Kidney (tissue), 14 donors: ENCODE data around the gene NKD2. TPM values are rescaled to one million over a fixed set of nuclear protein-coding genes. Genes with fewer than 3 reads are reported as not detected.
A peak's percentile ranks its signal among the peaks of the same experiment; 100 is the strongest.

Source experiments
- DNase-seq, 5 donors: peaks; one replicate each; pipeline ENCODE4 v3.0.0-alpha.2; 2013 to 2020
- FAIRE-seq: peaks from 2 replicates; lab custom pipeline; 2012; peaks lifted over from hg19 to GRCh38; lab: Jason Lieb, UNC
- H3K27ac ChIP-seq, 2 donors: one replicate each; pipeline ENCODE4 v1.7.0; 2013; ENCODE audit warnings: low read depth in 2 of 2, low read length in 2 of 2, inconsistent platforms in 1 of 2
- H3K27me3 ChIP-seq: one replicate; pipeline ENCODE4 v1.7.1; 2013; ENCODE audit warnings: low read length, inconsistent platforms; ENCODE audit not compliant: control insufficient read depth, insufficient read depth
- H3K36me3 ChIP-seq, 3 donors: one replicate each; pipeline versions ENCODE4 v1.7.0 to v1.7.1; 2013; ENCODE audit warnings: low read length in 3 of 3, control low read depth in 1 of 3, inconsistent platforms in 1 of 3; ENCODE audit not compliant: insufficient read depth in 3 of 3, control insufficient read depth in 2 of 3
- H3K4me1 ChIP-seq, 3 donors: one replicate each; pipeline versions ENCODE4 v1.7.0 to v1.7.1; 2013; ENCODE audit warnings: low read length in 3 of 3, inconsistent platforms in 1 of 3, low read depth in 1 of 3; ENCODE audit not compliant: control insufficient read depth in 2 of 3, insufficient read depth in 2 of 3
- H3K4me3 ChIP-seq, 3 donors: one replicate each; pipeline versions ENCODE4 v1.7.0 to v1.8.1; 2013; ENCODE audit warnings: low read length in 3 of 3, control low read depth in 1 of 3, inconsistent platforms in 1 of 3
- H3K9ac ChIP-seq, 3 donors: one replicate each; pipeline versions ENCODE4 v1.7.0 to v1.7.1; 2013; ENCODE audit warnings: low read length in 3 of 3, control low read depth in 1 of 3, inconsistent platforms in 1 of 3
- H3K9me3 ChIP-seq, 3 donors: one replicate each; pipeline versions ENCODE4 v1.7.0 to v1.7.1; 2013; ENCODE audit warnings: low read length in 3 of 3, control low read depth in 1 of 3, inconsistent platforms in 1 of 3; ENCODE audit not compliant: control insufficient read depth in 2 of 3, insufficient read depth in 1 of 3
- CTCF ChIP-seq: IDR thresholded peaks from 3 replicates; pipeline ENCODE4 v1.5.1; 2012; ENCODE audit warnings: mild to moderate bottlenecking, moderate library complexity, borderline replicate concordance; ENCODE audit not compliant: insufficient read depth; ENCODE audit errors: extremely low read depth
- intact Hi-C: fragments of 100-400 bp; cut with DNase I; formaldehyde crosslinking; loops from one replicate; pipeline ENCODE4 v1.11.1; 2022
- polyA plus RNA-seq: library from polyadenylated mRNA; stranded (reverse); fragments of 350-450 nt; fragmentation: Illumina TruSeq; extraction: RNeasy Lipid Tissue Mini Kit (QIAGEN cat#74804); gene quantifications from one replicate; pipeline ENCODE4 v1.2.3, GENCODE V29; 2014; ENCODE audit warnings: low read depth, low replicate concordance; ENCODE audit not compliant: insufficient read depth
- total RNA-seq: library from RNA; stranded (reverse); fragmentation: NEBNext Ultra II Directional; extraction: Animal tissue kit (Norgen Biotek cat#: 25700); gene quantifications from one replicate; pipeline ENCODE4 v1.2.1, GENCODE V29; 2021
- donor health status: control.
- donor health status: control.
- donor health status: control.
- donor health status: control.
- donor health status: control.
- donor health status: DM: yes; HTN: yes; CAD: no.
- donor health status: Normal renal cell carcinoma (clear cell type).

The NKD2 gene
- total and polyA plus RNA-seq, 2 donors from 2014 or later, result 7.9 to 14.1 TPM

GRCh38 chr5:1012313-1012841 is 3.8 kb downstream of the NKD2 start:
- peak in 1 of 5 donors; percentile 70 for DNase-seq
- Histone ChIP-seq H3K27ac (no peak overlapping the region), H3K36me3 (no peaks in the 10 kb centered on the region), H3K4me1 (peaks cover 0 to 13% (median 2%) of the 10 kb centered on the region in 3 donors), H3K4me3 (no peak overlapping the region), H3K9me3 (no peaks in the 10 kb centered on the region), H3K27me3 (no peaks in the 10 kb centered on the region), H3K9ac (no peak overlapping the region)
- intact Hi-C loops, result no loop called here
- no peak for FAIRE-seq
- no peak for TF ChIP-seq CTCF

- FAIRE-seq (no peak), DNase-seq (no peak)
- no peak overlapping the region for H3K27ac ChIP-seq
- intact Hi-C loops, result no loop called here
- no peak for TF ChIP-seq CTCF
- H3K4me3 ChIP-seq, result no peak overlapping the region
- H3K36me3 ChIP-seq, result no peaks in the 10 kb centered on the region
- no peak overlapping the region for H3K9ac ChIP-seq
- H3K9me3 ChIP-seq, result no peaks in the 10 kb centered on the region
- no peaks in the 10 kb centered on the region for H3K27me3 ChIP-seq
- peaks cover 0 to 13% (median 2%) of the 10 kb centered on the region in 3 donors for H3K4me1 ChIP-seq
Observed at GRCh38 chr5:1012900-1013237, 4.3 kb downstream of the NKD2 start.

- Histone ChIP-seq H3K4me1 (peaks cover 0 to 13% (median 2%) of the 10 kb centered on the region in 3 donors), H3K27me3 (no peaks in the 10 kb centered on the region), H3K9me3 (no peaks in the 10 kb centered on the region), H3K27ac (no peak overlapping the region), H3K9ac (no peak overlapping the region), H3K36me3 (no peaks in the 10 kb centered on the region), H3K4me3 (no peak overlapping the region)
- intact Hi-C loops, result no loop called here
- DNase-seq (peak in 1 of 5 donors; percentile 66), FAIRE-seq (no peak)
- no peak for TF ChIP-seq CTCF
Observed at GRCh38 chr5:1013238-1013947, 4.8 kb downstream of the NKD2 start.
